ENCODE data around the gene U2SURP.

GRCh38 chr3:143098032-143098764, 96.8 kb downstream of the U2SURP start:
- no peak for TF ChIP-seq CTCF (IDR thresholded peaks at IDR 0.05; ENCODE audit: insufficient read depth, low read length, poor library complexity, severe bottlenecking)
- TF ChIP-seq EZH2phosphoT487 (conservative IDR thresholded peaks at IDR 0.05; ENCODE audit: low read length), result no peak

Data from SU-DHL-6 (cell line).